ENCODE data around the gene C5AR1.
A peak's percentile ranks its signal among the peaks of the same experiment; 100 is the strongest.
"Not testable (repeated sequence)": the region's sequence is repeated elsewhere in the genome, so short reads cannot be mapped to it uniquely, and the experiment has no call there.

C5AR1 gene

DNA sequence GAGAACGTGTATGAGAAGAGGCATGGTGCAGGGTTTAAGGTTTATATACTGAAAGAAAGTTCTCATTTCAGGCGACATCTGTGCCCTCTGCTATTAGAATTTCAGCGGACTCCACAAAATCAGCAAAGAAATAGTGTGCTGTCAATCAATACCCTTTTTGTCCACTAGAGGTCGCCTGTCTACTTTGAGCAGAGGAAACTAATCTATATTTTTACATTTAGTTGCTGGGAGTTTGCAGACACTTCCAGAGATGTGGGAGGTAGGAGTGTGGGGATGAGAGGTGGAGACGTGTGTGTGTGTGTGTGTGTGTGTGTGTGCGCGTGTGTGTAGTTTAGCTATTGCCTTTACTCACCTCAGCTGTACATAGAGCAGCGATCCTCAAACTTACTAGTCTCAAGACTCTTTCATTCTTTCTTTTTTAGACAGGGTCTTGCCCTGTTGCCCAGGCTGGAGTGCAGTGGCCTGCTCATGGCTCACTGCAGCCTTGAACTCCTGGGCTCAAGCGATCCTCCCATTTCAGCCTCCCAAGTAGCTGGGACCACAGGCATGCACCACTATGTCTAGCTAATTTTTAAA lies 25.2 kb upstream of the C5AR1 start:
- DNase-seq (ENCODE audit: low read depth) = peak; percentile 49

DNA sequence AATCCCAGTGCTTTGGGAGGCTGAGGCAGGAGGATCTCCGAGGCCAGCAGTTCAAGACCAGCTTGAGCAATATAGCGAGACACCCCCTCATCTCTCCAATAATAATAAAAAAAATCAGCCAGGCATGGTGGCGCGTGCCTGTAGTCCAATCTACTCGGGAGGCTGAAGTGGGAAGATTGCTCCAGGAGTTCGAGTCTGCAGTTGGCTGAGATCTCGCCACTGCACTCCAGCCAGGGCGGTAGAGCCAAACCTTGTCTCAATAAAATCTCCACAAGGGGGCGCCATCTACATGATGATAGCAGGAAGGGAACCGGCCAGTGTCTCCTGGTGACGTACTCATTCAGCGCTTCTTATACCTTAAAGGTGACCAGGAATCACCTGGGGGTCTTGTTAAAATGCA lies 13.6 kb upstream of the C5AR1 start:
- DNase-seq (ENCODE audit: low read depth) = peak; percentile 71

DNA sequence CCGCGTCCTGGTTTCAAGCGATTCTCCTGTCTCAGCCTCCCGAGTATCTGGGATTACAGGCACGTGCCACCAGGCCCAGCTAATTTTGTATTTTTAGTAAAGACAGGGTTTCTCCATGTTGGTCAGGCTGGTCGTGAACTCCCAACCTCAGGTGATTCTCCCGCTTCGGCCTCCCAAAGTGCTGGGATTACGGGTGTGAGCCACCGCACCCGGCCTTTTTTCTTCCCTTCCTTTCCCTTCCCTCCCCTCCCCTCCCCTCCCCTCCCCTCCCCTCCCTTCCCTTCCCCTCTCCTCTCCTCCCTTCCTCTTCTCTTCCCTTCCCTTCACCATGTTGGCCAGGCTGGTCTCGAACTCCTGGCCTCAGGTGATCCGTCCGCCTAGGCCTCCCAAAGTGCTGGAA lies 8.8 kb upstream of the C5AR1 start:
- not testable (repeated sequence) for DNase-seq (ENCODE audit: low read depth)

- DNase-seq (ENCODE audit: low read depth) = no peak
Measured at GRCh38 chr19:47302249-47302648, 7.4 kb upstream of the C5AR1 start.

- DNase-seq (ENCODE audit: low read depth) = no peak
Measured at GRCh38 chr19:47303966-47304365, 5.7 kb upstream of the C5AR1 start.

DNA sequence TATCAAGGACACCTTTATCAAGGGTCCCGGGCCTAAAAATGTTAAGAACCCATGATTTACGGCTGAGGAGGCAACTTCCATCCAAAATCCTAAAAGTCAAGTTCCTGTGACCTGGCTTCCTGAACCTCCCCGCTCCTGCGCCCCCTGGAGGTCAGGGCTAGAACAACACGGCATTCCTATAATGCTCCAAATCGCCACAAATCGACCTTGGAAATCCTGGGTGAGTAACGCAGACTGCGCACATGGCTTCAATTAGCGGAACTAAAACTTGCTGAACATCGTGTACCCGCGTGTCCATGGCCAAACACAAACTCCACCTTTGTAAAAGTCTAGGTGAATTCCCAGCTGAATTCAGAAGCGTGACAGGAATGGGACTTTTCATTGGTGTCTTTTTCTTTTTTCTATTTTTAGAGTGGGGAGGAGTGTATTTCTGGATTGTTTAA lies 4.3 kb upstream of the C5AR1 start:
- DNase-seq (ENCODE audit: low read depth) = peak; percentile 13

DNA sequence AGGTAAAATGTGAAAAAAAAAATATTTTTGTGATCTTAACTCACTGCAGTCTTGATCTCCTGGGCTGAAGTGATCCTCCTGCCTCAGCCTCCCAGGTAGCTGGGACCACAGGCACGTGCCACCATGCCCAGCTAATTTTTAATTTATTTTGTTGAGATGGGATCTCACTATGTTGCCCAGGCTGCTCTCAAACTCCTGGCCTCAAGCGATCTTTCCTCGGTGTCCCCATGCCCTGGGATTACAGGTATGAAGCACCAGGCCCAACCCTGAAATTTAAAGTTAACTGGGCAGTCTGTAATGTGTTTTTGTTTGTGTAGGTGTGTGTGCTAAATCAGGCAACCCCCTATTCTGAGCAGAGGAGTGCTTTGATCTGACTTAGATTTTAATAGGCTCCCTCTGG lies 3.4 kb upstream of the C5AR1 start:
- no peak for DNase-seq (ENCODE audit: low read depth)

DNA sequence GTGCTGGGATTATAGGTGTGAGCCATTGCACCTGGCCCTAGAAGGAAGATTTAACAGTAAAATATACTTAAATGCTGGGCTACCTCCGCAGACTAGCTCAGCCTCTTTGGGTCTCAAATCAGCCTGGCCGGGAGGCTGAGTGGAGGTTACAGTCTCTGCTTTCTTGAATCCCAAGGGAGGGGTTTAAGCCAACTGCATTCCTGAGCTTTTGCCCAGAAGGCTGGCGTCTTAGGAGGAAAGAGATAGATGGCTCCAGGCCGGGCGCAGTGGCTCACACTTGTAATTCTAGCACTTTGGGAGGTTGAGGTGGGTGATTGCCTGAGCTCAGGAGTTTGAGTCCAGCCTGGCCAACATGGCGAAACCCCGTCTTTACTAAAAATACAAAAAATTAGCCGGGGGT lies 623 bp upstream of the C5AR1 start:
- no peak for DNase-seq (ENCODE audit: low read depth)

GRCh38 chr19:47310323-47310722 lies 662 bp downstream of the C5AR1 start:
- no peak for DNase-seq (ENCODE audit: low read depth)

- DNase-seq (ENCODE audit: low read depth) = no peak
Measured at GRCh38 chr19:47310819-47311218, 1.2 kb downstream of the C5AR1 start.

- no peak for DNase-seq (ENCODE audit: low read depth)
Measured at GRCh38 chr19:47312366-47313006, 2.8 kb downstream of the C5AR1 start.

DNA sequence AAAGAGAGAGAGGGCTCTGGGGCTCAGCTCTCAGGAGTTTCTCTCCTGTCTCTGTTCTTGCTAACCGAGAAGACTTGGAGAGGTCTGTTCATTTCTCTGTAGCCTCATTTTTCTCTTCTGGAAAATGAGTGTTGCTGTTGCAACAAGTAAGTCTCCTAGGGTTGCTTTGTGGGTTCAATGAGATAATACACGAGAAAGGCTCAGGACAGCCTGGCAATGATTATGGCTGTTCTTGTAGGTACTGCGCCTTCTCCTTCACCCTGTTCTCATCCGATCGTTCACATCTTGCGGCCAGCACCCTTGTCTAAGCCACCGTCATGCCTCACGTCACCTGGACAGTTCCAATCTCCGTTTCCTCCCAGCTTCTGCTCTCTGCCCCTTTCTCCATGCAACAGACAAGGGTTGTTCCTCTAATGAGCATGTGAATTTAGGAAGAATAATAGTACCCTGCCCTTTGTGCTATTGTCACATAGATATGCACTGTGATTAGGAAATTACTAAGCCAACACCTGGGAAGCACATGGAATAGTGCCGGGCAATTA lies 4.2 kb downstream of the C5AR1 start:
- DNase-seq (ENCODE audit: low read depth) = no peak

DNA sequence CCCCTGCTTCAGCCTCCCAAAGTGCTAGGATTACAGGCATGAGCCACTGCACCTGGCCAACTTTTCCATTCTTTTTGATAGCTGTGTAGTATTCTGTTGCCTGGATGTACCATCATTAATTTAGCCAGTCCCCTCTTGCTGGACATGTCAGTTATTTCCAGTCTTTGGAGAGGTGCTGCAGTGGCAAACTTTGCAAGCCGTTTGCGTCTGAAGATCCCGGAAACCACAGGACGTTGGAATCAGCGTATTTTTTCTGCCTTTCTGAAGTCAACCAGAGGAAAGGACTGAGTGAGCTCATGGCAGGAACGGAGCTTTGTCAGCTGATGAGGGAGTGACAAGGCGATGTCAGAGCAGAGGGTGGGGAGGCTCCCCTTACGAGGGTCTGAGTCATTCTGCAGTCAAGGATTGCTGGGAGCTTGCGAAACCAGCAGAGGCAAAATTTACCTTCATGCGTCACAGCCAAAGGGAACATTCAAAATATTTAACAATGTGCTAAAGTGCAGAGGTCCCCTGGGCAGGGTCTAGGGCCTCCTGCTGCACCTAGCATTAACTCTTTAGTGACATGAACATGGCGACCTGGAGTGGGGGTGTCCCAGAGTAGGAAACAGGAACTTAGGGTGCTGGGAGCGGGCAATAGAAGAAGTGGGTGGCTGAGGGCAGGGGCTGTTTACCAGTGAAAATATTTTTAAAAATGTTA lies 5.6 kb downstream of the C5AR1 start:
- DNase-seq (ENCODE audit: low read depth) = no peak

DNA sequence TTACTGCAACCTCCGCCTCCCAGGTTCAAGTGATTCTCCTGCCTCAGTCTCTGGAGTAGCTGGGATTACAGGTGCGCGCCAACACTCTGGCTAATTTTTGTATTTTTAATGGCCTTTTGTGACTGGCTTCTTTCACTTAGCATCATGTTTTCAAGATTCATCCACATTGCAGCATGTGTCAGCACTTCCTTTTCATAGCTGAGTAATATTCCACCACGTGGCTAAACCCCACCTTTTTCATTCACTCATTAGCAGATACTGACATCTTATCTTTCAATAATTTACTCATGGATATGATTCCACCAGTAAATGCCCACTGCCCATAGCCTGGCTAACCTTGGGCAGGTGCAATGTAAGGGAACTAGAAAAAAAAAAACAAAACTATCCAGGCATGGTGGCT lies 6.9 kb downstream of the C5AR1 start:
- DNase-seq (ENCODE audit: low read depth) = no peak

- no peak for DNase-seq (ENCODE audit: low read depth)
Measured at GRCh38 chr19:47319923-47320871, 10.5 kb downstream of the C5AR1 start.

DNA sequence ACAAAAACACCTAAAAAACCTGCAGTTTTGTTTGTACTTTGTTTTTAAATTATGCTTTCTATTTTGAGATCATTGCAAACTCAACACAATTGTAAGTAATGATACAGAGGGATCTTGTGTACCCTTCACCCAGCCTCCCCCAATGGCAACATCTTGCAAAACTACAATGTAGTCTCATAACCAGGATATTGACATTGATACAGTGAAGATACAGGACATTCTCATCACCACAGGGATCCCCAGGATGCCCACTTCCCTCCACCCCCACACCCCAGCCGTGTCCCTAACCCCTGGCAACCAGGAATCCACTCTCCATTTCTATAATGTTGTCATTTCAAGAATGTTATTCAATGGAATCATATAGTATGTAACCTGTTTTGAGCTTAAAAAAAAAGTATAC lies 12.0 kb downstream of the C5AR1 start:
- DNase-seq (ENCODE audit: low read depth) = no peak

GRCh38 chr19:47322058-47322457 lies 12.4 kb downstream of the C5AR1 start:
- no peak for DNase-seq (ENCODE audit: low read depth)

DNA sequence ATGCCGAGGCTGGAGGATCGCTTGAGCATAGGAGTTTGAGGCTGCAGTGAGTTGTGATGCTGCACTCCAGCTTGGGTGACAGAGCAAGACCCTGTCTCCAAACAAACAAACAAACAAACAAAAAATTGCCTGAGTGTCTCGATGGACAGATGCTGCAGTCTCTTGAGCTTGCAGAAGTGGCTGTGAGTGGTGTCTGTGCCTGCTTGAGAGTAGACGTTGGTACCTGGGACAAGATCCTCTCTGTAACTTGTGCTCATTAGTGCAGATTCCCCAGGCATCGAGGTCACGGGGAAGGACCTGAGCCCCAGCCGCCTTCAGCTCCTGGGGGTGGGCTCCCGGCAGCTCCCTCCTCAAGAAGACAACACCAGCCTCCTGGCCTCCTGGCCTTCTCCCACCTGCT lies 13.7 kb downstream of the C5AR1 start:
- DNase-seq (ENCODE audit: low read depth) = no peak

DNA sequence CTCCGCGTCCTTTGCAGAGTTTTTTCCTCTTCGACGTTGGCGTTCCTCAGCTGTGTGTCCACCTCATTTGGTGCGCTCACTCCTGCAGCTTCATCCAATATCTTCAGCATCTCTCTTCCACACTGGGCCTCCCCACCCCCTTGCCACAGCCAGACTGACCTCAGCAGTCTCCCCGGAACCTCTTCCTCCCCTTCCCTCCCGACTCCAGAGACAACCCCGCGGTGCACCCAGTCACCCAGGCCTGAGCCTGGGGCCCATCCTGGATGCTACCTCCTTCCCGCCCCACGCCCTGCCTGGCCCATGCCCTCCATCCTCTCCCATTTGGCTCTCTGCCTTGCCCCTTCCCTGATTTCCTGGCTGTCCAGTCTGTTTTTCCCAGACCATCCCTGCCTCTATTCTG lies 14.2 kb downstream of the C5AR1 start:
- DNase-seq (ENCODE audit: low read depth) = no peak

- DNase-seq (ENCODE audit: low read depth) = no peak
Measured at GRCh38 chr19:47324502-47324901, 14.8 kb downstream of the C5AR1 start.

DNA sequence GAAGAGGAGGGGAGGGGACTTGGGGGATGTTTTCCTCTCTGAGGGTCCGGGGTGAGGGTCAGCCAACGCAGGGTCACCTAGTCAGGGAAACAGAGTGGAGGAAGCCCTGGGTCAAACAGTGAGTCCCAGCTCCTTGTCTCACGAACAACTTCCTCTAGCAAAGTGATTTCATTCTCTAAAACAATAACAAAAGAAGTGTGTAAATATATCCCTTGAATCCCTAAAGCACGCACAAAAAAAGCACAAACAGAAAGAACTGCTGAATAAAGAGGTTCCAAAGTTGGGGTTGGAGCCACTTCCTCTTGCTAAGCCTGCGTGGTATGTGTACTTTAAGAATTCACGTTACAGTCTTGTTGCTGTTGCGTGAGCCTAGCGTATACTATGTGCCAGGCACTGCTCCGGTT lies 20.8 kb downstream of the C5AR1 start:
- DNase-seq (ENCODE audit: low read depth) = no peak

GRCh38 chr19:47331490-47331889 lies 21.8 kb downstream of the C5AR1 start:
- DNase-seq (ENCODE audit: low read depth) = no peak
